Camera-type eye (tissue), 1 donor: ENCODE measurements around the gene SDHA. TPM values are rescaled to one million over a fixed set of nuclear protein-coding genes. Genes with fewer than 3 reads are reported as not detected.

Source experiments
- total RNA-seq: library from RNA; depleted of rRNA; stranded (reverse); fragments of >200 nt; gene quantifications from one replicate; pipeline ENCODE4 v1.2.3, GENCODE V29; 2014

SDHA gene
- total RNA-seq = 115 TPM

DNA sequence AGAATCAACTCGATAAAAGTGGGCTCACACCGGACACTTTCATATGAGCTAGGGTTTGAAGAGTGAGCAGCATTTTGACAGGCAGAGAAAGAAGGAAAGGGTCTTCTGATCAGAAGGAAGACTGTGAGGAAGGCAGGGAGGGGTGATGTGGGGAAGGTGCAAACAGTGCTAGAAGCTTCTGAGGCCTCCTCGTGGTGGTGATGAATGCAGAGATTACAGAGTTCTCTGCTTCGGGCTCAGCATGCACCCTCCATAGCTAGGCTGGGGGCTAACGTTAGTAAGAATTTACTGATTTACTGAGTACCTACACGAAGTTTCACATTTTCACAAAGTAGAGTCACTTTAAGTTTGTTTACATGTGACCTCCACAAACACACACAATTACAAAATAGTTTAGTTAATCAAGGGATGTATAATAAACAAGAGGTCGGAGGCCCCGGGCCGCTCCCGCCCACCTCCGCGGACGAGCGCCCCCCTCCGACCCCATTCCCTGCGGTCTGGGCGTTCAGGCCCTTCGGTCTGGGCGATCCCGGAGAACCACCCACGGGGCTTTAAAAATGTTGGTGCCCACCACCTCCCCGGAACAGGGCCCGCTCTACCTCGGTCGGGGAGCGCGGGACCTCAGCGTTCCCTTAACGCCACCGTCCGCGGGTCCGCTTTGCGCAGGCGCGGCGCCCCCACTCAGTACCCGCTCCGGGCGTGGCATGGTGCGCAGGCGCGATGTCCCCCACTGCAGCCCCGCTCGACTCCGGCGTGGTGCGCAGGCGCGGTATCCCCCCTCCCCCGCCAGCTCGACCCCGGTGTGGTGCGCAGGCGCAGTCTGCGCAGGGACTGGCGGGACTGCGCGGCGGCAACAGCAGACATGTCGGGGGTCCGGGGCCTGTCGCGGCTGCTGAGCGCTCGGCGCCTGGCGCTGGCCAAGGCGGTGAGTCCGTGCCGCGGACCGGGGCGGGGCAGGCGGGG, at the start of gene SDHA, which contains the start of gene CCDC127:
Gene SDHA (plus strand): TSS at position 827 of the 963 bp plus-strand sequence. CDS start 36 bp downstream, at position 863.
Gene CCDC127 (minus strand): TSS at position 660 of the 963 bp plus-strand sequence. CDS start 1,304 bp downstream, outside the sequence.

DNA sequence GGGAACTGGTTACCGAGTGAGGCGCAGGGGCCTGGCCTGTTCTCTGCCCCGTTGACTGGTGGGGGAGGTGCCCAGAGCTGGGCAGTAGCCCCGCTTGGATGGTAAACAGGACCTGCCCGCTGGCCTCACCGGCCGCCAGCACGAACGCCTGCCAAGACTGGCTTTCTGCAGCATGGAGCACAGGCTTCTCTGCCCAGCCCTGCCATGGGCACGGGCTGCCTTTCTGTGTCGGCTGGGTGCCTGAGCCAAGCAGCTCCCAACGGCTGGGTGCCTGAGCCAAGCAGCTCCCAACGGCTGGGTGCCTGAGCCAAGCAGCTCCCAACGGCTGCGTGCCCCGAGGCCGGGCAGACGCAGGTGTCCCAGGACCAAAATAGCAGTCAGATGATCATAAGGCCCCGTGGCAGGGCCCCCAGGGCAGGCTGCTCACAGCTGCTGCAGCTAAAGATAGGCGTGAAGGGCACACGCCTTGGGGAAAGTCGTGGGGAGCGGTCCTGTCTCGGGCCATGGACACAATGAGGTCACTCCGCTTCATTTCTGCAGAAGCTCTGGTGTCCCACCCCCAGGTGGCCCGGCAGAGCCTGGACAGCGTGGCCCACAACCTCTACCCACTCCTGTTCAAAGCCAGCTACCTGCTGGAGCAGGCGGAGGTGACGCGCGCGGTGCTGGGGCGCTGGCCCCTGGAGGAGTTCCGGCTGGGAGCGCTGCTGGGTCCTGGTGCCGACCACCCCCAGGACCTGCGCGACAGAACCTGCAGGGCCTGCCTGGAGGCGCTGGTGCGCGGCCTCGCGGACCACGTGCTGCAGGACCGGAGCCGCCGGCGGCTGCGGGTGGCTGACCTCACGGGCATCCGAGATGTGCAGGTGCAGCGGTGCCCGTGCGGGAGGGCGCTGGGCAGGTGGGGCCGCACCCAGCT, 26.8 kb upstream of the SDHA start, which contains the start of gene LRRC14B:
Gene LRRC14B (plus strand): TSS at position 460 of the 913 bp plus-strand sequence. CDS start 44 bp downstream, at position 504.

Other genes with a start within 250 kb of the SDHA start
- gene PLEKHG4B, start 126.2 kb upstream of the SDHA start, total RNA-seq = 10.1 TPM
- 4.1 TPM for gene LRRC14B, start 26.8 kb upstream of the SDHA start, total RNA-seq
- 8.2 TPM for gene CCDC127, start 167 bp upstream of the SDHA start, total RNA-seq
- gene PDCD6, start 53.3 kb downstream of the SDHA start, total RNA-seq = 74.2 TPM
- gene AHRR, start 103.4 kb downstream of the SDHA start, total RNA-seq = 11.5 TPM
- 56.9 TPM for gene EXOC3, start 224.9 kb downstream of the SDHA start, total RNA-seq